CD4-positive, alpha-beta T cell treated with Interleukin-6 at 100 ng/mL for 8 hours (primary cell): ENCODE measurements around the gene CCNI2.

Experiments
- DNase-seq: peaks from one replicate; pipeline ENCODE4 v3.0.0-alpha.2; 2020; ENCODE audit warnings: mixed read lengths, low spot score

CCNI2 gene

DNA sequence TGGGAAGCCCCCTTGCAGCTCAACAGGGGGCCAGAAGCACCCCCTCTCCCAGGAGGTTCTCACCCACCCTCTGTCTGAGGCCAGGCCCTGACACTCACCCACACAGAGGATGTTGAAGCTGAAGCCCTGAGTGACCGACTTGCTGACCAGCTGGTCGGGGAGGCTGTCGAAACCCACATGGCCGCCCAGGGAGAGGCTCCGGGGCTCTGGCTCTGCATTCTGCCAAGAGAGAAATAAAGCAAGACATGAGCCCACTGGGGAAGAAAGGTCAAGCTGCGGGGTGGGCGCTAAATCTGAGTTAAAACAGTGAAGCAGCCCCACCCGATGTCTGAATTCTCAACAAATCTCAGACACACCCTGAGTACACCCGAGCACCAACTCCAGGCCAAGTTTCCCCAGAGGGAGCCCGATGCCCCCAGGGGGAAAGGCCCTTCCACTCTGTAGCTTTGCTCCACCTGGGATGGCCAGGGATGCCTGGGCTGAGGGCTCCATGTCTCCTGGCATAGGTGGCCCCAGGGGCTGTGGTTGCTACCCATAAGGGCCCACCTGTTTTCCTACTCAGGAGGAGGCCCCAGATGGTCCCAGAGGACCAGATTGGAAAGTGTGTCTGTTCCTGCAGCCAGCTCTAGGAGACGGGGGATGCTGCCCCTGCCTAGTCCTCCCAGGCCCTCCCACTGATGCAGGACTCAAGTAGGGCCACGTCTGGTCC is 18.2 kb downstream of the CCNI2 start:
- DNase-seq, result no peak

DNA sequence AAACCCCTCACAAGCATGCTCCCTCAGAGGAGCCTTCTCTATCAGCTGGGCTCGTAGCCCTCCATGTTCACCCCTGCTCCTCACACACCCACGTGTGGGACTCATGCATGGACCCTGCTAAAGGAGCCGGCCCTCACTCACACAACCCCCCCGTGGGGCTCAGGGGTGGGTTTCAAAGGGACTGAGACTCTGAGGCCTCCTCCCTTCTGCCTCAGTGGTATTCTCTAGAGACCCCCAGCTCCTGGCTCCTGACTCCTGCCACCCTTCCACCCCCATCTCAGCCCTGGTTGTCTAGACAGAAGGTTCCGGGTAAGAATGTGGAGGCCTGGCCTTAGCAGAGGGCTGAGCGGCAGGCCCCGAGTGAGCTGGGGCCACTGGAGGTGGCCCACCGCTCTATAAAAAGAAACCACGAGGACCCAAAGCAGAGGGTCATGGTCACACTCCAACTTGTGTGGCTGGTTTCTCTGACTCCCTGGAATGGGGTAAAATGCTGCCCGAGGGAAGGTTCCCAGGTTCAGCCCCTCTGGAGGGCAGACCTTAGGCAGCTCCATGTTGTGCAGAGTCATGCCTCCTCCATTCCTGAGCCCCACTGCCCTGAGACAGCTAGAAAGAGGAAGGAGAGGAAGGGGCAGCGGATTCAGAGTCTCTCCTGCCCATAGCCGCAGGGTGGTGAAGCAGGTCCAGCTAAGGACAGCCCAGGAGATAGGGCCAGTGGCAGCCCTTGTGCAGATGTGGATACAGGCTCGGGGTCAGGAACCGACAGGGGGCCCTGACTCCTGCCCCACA is 19.0 kb downstream of the CCNI2 start:
- DNase-seq, result no peak

DNA sequence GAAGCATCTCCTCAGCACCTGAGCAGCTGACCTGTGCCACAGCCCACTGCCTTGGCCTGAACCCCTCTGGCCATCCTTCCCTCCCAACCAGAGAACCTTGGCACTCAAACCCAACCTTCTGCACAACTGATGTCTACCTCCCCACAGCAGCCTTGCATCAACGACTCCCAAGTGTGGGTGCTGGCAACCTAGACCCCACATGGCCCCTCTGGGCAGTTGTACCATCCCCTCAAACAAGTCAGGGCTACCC is 19.5 kb downstream of the CCNI2 start:
- no peak for DNase-seq

DNA sequence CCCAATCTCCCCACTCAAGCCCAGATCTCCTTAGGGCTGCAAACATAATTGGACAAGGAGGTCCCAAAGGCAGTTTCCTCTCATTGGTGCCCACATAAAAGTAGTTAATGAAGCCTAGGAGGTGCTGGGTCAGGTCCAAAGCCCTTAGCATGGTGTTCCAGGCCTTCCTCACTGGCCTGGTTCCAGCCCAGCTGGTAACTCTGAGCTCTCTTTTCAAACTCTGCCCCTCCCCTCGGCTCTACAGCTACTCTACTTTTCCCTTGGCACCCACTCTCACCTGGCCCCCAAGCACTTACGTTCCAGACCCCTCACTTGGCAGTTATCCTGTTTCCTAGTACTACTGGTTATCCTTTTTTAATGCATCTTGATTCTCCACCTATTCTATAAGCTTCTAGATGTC is 19.9 kb downstream of the CCNI2 start:
- no peak for DNase-seq

DNA sequence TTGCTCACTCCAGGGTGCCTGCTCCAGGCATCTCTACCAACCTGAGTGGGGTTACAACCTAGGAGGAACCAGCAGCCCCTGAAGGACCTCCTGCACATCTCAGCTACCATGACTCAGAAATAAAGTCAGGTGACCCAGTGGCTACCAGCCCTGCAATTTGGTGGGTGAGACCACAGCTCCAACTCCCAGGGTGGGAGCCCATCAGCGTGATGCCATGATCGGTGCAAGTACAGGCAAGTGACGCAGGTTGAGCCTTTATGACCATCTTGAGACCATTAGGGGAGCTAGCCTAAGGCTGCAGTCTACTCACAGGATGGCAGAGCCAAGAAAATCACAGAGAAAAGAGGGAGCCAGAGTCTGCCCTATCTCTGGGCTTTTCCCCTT is 21.3 kb downstream of the CCNI2 start:
- DNase-seq, result no peak

DNA sequence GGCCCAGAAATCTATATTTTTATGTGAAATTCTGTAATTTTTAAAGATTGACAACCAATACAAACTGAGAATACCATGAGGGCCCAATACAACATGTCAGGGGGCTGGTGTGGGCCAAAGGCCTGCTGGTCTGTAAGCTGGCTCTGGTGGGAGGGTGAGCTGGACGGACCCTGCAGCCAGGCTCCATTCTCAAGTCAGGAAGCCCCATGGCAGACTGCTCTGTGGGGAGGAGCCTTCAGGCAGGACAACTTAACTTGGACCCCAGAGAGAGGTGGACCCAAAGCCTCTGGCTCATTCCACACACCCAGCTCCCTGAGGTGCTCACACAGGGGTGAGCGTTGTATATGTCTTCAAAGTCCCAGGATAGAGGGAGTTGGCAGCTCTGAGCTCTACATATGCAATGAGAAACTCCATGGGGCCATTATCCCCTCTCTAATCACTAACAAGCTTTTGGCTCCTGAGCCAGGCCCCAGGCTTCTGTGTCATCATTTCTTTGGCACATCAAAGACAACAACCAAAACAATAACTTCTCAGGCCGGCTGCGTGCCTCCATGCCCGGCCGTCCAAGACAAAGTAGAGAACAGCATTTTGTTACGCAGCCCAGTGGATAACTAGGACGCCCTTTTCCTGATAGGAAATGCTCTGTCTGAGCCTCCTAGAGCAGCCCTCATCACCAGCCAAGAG is 23.4 kb downstream of the CCNI2 start:
- no peak for DNase-seq

DNA sequence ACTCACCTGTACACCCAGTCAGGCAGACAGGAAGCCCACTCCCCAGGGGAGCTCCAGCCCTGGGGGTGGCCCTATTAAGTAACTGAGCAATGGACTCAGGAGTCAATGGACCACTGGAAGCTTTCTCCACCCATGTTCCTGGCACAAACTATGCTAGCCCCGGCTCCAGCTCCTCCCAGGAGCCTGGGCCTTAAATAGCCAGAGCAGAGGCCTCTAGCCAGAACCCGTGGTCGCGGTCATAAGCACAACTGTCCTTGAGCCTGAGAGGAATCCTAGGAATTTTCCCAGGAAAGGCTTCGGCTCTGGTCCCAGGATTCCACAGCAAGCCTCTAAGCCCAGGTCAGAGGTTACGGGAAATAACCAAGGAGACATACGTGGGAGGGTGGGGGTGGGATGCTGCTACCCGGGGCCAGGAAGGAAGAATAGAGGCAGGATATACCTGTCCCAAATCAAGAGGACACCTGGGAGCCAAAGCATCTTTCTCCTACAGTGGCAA is 24.3 kb downstream of the CCNI2 start:
- DNase-seq, result no peak

DNA sequence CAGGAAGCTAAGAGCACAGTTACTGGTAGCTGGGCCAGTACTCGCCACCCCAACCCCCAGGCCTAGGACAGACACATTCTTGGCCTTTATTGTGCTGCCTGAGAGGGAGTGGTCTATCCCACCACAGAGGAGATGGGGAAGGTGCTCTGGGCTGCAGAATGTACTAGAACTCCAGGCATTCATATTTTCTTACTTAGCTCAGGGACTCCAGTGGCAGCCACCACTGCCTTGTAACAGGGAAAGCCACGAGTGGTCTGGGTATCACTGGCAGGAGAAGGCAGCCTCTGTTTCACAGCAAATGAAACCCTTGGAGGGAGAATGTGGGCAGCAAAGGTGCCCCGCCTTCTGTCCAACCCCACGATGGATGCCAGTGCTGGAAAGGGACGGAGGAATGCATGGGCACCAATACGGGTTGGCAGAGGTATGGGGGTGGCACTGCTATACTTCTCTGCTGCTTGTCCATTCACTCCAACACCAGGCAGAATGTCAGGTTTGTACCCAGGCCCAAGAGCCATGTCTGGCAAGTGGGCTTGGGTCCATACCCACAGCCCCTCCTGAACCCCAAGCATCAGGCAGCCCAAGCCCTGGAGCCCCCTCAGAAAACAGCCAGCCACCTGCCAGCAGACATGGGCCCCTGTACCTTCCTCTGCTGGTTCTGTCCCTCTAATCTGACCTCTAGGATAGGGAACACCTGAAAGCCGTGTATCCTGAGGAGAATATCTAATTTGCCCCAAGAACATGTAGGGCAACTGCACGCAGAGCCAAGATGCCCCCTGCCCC is 25.3 kb downstream of the CCNI2 start:
- no peak for DNase-seq

DNA sequence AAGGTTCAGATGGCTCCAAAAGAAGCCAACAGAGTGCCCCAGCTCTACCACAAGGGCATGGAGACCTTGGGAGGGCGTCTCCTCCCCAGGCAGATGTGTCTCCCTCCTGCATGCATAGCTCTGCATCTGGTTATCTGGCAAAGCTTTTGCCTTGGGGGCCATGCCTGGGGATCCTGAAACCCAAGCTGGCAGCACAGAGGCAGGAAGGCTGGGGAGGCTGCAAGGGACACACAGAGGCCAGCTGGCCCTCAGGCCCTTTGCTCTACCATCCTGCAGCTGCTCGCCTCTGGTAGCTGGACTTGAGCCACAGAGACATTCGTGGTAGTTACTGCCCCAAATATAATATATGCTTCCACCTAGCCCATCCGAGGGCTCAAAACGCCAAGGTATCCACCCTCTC is 25.9 kb downstream of the CCNI2 start:
- no peak for DNase-seq

DNA sequence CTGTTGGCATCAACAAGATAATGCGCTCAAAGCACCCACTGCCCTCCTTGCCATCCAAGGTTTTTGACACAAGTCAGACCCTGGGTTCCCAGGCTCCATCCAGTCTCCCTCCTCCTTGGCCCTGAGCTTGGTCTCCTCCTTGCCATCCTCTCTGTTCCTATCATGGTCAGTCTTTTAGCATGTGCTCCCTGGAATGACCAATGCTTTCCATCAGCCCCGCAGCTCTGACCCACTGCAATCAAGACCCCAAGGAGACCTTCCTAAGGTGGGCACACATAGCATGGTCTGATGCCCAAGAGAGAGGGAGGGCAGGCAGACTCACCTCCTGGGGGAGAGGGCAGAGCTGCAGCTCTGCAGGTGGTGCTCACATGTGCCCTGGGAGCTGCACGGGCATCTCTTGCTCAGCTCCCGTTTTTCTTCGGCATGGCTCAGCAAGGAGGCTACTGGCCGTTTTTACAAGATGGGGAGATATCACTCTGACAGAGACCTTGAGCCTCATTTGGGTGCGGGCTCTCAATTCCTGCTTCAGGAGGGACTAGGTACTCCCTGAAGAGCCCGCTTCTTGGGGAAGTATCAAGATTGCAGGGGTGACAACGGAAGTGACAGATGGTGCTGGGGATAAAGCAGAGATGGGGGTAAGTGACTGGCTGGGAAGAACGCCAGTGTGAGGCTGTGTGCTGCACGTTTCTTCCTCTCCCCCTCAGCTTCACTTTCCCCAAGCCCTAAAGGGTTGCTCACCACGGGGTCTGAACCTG is 26.6 kb downstream of the CCNI2 start:
- no peak for DNase-seq

DNA sequence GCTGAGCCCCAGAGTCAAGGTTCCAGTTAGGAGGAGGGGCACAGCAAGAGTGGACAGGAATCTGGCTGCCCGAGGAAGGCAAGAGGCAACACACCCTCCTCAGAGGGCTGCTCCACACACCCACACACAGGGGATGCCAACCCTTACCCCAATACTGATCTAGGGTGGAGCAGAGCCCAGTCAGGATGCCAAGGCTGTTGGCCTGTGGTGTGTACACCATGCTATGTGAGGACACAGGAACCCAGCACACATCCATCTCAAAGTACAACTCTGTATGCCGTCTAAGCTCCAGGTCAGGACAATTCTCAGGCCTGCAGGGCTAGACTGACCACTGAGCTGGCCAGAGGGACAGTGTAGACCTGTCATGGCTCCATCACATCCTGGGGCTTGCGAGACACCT is 27.2 kb downstream of the CCNI2 start:
- no peak for DNase-seq

DNA sequence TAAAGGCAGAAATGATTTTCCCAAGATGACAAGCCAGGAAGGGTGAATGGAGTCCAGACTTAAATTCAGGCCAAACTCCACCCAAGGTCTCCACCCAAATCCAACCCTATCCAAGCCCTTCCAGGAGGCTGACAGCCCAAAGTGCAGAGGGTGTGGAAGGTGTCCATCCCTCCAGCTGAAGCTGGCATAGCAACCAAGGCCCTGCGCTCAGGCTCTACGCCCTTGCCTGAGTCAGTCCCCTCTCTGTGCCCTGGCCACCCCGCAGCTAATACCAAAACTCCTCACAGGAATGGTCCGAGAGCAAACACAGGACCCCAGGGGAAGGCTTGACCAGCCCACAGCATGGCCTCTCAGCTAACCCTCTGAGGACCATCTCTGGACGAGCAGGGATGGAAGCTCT is 27.7 kb downstream of the CCNI2 start:
- DNase-seq, result no peak

DNA sequence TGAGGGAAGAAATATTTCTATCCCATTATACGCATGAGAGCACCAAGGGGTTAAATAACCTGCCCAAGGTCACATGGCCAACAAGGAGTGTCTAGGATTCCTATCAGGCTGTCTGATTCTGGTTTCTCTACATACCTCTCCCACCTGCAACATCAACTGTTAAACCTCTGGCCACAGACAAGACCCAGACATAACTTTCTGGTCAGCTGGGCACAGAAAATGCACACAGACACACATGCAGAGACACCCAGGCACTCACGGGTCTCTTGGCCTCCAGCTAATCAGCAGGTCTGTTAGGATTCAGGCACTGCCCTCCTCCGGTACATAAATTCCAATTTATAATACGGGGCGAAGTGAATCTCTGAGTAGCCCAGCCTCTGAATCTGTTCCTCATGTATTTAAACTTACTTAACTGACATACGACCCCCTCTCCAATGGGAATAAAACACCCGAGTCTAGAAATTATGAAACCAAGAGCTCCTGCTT is 28.3 kb downstream of the CCNI2 start:
- no peak for DNase-seq

DNA sequence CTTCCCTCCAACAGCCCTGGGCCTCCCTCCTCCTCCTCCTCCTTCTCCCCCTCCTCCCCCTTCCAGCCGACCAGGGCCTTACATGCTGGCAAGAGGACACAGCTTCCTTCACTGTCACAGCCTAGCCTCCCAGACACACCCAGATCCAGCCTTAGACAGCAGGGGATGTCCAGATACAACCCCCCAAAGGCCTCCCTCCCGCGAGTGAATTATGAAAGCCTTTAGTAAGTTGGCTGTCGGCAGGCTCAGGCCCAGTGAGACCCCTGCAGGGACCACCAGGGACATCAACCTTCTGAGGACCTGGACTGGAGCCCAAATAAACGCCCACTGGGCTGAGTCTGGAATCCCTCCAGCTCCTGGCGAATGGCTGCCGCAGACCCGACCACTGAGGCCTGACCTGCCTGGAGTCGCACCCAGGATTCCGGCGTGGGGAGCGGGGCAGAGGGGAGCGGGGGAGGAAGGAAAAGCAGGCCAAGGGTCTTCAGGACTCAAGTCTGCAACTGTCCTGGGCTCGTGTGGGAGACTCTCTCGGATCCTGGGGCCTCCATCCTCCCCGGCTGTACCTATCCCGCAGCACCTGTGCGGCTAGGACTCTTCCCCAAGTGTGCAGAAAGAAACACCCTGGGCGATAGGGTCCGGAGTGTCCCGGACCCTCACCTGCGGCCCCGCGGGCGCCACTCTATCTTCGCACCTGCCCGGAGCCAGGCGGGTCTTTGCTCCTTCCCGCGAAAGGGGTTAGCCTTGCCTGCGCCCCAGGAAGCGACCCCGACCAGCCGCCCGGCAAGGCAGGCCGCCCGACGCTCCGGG is 29.1 kb downstream of the CCNI2 start:
- DNase-seq, result no peak

DNA sequence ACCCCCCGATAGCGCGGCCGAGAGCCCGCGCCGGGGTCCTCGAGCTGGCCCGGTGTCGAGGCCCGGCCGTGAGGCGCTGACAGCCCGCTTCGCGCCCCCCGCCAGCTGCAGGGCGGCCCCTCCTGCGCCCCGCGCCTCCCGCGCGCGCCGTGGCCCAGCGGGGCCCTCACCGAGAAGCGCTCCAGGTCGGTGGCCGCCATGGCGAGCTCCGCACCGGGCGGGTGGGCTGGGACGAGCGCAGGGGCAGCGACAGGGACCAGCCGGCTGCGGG is 29.6 kb downstream of the CCNI2 start:
- DNase-seq, result no peak

DNA sequence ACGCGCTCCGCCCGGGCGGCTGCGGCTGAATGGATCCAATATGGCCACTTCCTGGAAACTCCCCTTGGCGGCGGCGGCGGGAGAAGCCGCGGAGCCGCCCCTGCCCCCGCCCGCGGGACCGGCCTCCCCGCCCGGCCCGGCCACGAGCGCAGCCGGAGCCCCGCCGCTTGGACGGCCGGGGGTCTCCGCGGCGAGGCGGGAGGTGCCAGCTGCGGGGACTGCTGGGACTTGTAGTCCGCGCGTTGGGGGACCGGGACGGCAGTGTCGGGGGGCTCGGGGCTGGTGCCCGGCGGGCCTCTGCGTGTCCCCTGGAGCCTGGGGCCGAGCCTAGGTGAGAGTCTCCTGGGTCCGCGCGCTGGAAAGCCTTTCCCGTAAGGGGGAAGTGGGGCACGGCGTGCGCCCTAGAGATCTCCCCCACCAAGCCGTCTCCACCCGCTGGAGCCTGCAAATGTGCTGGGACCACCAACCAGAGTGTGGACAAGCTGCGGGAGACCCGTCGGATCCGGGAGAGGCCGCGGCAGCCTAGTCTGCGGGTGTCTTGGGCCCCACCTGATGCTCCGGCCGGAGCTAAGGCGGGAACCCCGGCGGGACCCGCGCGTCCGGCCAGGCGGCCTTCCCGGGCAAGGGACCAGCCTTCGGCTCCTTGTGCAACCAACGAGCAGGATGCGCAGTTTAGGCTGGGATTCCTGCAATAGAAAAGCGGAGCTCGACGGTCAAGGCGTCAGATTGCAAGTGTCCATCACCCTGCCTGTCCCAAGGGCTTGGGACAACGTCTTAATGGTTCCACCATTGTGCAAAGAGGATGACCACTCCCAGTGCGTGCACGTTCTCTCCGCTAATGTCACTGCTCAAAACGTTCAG is 30.2 kb downstream of the CCNI2 start, which contains the start of gene SEPTIN8:
Gene SEPTIN8, minus strand, starts transcription at position 31 of the 861 bp plus-strand sequence. CDS start 102 bp downstream, outside the sequence.
- peak; percentile 21 for DNase-seq

DNA sequence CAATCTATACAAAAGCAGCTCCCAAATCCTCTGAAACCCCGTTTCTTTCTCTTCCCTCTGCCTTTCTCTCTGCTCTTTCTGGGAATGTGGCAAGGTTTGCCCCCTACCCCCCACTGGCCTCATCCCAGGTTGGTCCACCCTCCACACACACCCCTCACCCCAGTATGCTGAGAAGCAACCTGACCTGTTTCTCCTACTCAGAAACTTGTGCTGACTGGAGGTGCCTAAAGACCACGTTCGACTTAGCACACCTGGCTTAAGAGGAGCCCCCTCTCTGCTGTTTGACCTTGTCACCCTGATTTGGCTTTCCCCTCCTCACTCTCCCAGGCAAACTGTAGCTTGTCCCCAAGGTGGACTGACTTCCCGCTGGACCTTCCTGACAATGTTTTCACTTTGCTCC is 30.9 kb downstream of the CCNI2 start:
- DNase-seq, result no peak

DNA sequence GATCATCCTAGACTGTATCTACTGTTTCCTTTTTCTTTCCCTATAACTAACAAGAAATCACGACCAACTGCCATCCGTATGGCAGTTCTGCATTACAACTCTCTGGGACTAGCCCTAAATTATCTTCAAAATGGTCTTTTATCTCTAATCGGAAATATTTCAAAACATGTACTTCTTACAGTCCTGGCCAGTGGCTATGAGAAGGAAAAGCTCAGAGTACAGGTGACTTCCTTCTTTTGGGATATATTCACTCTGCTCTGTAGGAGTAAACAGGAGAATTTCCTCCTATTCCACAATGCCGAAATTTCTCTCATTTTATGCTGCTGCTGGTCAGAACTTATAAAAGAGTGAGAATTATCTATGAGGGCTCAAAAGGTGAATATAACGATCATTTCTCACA is 31.6 kb downstream of the CCNI2 start:
- DNase-seq, result no peak

DNA sequence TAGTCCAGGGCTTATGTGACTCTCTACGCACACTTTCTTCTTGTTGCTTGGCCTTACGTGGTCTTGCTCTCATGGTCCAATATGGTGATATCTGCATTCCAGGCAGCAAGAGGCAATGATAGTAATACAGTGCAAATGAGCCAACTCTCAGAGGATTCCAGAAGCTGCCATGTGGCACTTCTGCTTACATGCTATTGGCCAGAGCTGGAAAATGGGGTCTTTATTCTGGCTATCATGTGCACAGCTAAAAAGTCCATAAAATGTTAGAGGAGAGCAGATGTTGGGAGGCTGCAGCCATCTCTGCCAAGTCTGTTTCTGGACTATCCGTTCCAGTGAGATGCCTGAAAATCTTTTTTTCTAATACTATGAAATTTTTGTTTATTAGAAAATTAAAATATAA is 32.7 kb downstream of the CCNI2 start:
- no peak for DNase-seq

DNA sequence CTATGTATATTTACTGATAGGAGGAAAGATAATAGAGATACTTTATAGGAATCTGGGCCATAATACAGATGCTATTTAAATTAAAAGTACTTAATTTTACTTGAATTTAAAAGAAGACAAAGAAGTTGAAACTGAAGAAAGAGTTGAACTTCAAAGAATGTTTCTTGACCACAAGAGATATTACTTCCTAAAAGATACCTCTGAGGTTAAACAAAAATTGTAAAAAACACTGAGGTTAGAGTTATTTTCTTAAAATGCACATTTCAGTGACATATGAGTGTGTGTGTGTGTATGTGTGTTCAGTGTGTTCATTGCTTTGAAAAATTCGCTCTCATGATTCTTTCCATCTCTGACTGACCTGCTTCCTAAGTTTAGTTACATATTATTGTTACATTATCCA is 33.4 kb downstream of the CCNI2 start:
- no peak for DNase-seq
